Measurements from ENCODE around the gene BABAM2.
"Not testable (repeated sequence)": the region's sequence is repeated elsewhere in the genome, so short reads cannot be mapped to it uniquely, and the experiment has no call there.

BABAM2 gene

DNA sequence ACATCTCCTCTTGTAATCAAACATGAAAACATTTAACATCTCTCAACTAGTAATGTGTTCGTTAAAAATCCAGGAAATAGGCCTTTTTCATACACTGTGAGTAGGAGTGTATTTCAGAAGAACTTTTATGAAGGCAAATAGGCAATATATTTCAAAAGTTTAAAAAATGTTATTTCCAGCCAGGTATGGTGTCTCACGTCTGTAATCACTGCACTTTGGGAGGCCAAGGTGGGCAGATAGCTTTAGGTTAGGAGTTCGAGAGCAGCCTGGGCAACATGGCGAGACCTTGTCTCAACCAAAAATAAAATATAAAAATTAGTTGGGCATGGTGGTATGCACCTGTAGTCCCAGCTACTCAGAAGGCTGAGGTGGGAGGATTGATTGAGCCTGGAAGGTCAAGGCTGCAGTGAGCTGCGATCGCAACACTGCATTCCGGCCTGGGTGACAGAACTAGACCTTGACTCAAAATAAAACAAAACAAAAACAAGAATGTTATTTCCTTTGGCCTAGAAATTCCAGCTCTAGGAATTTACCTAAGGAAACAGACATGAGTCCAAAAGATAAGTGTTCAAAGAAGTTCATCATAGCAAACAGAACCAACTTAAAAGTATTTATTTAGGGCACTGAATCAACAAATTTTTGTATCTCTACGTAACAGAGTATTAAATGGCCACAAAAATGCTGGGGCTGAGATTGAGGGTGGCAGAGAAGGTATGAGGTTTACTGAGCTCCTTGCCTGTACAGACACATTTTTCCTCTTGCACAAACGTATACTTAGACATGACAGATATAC, 15.2 kb upstream of the BABAM2 start:
- DNase-seq (ENCODE audit: low read depth in 1 of 2, low spot score in 1 of 2) = no peak

- DNase-seq (ENCODE audit: low read depth in 1 of 2, low spot score in 1 of 2) = no peak
Observed at GRCh38 chr2:27878825-27879224, 11.7 kb upstream of the BABAM2 start.

- not testable (repeated sequence) for DNase-seq (ENCODE audit: low read depth in 1 of 2, low spot score in 1 of 2)
Observed at GRCh38 chr2:27881815-27882583, 8.5 kb upstream of the BABAM2 start.

GRCh38 chr2:27882584-27882922, 8.0 kb upstream of the BABAM2 start:
- not testable (repeated sequence) for DNase-seq (ENCODE audit: low read depth in 1 of 2, low spot score in 1 of 2)

DNA sequence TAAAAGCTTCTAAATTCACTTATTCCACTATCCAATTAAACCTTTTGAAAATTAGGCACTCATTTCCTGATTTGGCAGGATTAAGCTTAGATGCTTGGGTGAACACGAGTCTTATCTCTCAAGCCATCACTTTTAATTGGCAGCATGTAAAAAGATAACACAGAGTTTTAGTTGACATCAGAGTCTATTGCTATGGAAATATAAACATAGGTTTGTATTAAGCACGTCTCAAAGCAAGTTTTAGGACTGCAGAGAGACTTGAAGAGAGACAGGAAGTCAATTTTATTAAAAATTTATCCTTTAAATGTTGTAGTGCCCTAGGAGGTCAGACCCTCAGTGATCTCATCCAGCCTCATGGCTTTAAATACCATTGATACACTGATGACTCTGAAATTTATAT, 5.9 kb upstream of the BABAM2 start:
- DNase-seq (ENCODE audit: low read depth in 1 of 2, low spot score in 1 of 2) = no peak

DNA sequence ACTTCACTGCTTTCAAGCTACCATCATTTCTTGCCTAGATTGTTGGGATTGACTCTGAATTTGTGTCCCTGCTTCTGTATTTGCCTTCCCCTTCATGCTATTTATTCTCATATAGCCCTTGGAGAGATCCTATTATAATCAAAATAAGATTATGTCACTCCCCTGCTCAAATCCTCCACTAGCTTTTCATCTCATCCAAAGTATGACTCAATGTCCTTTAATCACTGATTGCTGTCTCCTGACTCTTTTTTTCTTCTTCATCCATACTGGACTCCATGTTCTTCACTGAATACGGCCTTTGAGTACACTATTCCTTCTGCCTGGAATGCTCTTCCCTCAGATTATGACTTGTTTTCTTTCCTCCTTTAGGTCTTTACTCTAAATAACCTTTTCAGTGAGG, 5.3 kb upstream of the BABAM2 start:
- no peak for DNase-seq (ENCODE audit: low read depth in 1 of 2, low spot score in 1 of 2)

DNA sequence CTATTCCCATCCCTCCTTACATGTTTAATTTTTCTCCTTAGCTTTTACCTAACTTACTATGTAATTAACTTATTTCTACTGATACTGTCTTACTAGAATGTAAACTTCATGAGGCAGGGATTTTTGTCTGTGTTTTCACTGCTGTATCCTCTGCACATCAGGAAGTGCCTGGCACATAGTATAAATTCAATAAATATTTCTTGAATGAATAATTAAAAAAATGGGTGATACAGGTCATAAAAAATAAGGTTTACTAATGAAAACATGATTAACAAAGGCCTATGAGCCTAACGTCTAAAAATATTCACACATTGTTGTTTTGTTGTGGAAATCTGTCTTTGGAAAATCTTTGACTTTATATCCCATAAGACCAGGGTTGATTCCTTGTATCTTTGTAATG, 4.9 kb upstream of the BABAM2 start:
- DNase-seq (ENCODE audit: low read depth in 1 of 2, low spot score in 1 of 2) = no peak

DNA sequence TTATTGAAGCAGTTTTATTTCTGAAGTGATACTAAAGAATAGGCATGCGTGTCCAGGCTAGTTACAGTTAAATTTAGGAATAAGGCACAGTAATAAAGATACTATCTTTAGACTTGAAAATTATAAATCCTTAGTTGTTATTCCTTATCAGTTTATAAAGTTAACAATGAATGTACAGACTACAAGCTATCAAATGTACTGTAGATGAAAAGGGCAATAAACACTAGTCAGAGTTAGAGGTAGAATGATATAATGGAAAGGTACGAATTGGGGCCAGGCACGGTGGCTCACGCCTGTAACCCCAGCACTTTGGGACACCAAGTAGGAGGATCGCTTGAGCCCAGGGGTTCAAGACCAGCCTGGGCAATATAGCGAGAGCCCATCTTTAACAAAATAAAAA, 4.2 kb upstream of the BABAM2 start:
- DNase-seq (ENCODE audit: low read depth in 1 of 2, low spot score in 1 of 2) = no peak

DNA sequence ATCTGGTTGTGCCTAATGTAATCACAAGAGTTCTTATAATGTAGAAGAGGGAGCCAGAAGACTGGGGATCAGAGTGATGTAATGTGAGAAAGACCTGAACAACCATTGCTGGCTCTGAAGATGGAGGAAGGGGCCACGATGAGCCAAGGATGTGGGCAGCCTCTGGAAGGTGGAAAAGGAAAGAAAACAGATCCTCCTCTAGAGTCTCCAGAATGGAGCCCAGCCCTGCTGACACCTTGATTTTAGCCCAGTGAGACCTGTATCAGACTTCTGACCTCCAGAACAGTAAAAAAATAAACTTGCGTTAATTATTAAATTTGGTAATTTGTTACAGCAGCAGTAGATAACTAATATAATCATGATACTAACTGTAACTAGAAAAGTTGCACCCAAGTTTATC, 3.4 kb upstream of the BABAM2 start:
- no peak for DNase-seq (ENCODE audit: low read depth in 1 of 2, low spot score in 1 of 2)

DNA sequence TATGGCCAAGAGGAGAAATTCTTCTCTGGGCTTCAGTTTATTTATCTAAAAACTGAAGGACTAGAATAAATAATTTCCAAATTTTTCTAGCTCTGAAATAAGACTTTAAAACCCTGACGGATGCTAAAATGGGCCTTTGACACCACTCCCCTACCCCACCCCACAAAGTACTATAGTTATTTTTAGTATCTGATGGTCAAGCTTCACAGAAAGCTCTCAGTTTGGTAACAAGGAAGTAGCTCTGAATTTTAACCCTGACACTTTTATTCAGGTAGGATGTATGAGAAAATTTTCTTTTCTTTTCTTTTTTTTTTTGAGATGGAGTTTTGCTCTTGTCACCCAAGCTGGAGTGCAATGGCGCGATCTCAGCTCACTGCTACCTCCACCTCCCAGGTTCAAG, 2.7 kb upstream of the BABAM2 start:
- DNase-seq (ENCODE audit: low read depth in 1 of 2, low spot score in 1 of 2) = no peak

- DNase-seq (ENCODE audit: low read depth in 1 of 2, low spot score in 1 of 2) = no peak
Observed at GRCh38 chr2:27888790-27889189, 1.7 kb upstream of the BABAM2 start.

DNA sequence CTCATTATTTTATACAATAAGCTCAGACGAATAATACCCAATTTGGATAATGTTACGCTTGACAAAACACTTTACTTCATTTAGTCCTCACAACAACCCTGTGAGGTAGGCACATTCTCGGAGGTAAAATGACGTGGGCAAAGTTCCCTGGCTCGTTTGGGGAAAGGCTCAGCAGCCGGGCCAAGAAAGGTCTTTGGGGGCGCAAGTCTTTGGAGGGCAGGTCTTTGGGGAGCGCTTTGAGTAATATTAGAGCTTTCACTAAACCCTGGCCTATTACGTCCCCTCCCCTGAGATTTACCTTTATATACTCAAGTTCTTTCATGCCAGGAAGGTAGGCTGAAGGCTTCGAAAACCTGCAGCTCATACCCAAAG, 769 bp upstream of the BABAM2 start:
- no peak for DNase-seq (ENCODE audit: low read depth in 1 of 2, low spot score in 1 of 2)

GRCh38 chr2:27890924-27891672, 569 bp downstream of the BABAM2 start:
- DNase-seq (ENCODE audit: low read depth in 1 of 2, low spot score in 1 of 2) = peak; percentile 77 to 83

GRCh38 chr2:27891673-27892105, 1.2 kb downstream of the BABAM2 start:
- DNase-seq (ENCODE audit: low read depth in 1 of 2, low spot score in 1 of 2) = no peak

GRCh38 chr2:27893006-27893405, 2.5 kb downstream of the BABAM2 start:
- peak in 1 of 2 donors; percentile 12 for DNase-seq (ENCODE audit: low read depth in 1 of 2, low spot score in 1 of 2)

DNA sequence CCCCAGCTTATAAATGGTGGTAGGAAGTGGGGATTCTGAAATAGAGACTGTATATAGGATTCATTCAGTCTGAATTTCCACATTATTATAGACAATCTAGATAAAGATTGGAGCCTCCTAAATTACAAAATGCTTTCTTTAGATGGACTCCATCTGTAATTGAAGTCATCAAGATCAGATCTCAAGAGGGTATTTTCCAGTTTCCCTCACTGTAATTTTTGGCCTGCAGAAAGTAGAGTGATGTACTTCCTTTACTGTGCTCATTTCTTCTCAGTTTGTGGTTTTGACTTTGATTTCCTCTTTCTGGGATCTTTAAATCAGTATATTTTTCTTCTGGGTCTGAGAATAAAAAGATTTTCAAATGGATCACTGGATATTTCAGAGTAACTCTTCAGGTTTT, 7.2 kb downstream of the BABAM2 start:
- DNase-seq (ENCODE audit: low read depth in 1 of 2, low spot score in 1 of 2) = no peak

- DNase-seq (ENCODE audit: low read depth in 1 of 2, low spot score in 1 of 2) = peak in 1 of 2 donors; percentile 17
Observed at GRCh38 chr2:27901234-27901633, 10.7 kb downstream of the BABAM2 start.

- DNase-seq (ENCODE audit: low read depth in 1 of 2, low spot score in 1 of 2) = no peak
Observed at GRCh38 chr2:27902098-27902497, 11.6 kb downstream of the BABAM2 start.

- no peak for DNase-seq (ENCODE audit: low read depth in 1 of 2, low spot score in 1 of 2)
Observed at GRCh38 chr2:27903018-27903417, 12.5 kb downstream of the BABAM2 start.

DNA sequence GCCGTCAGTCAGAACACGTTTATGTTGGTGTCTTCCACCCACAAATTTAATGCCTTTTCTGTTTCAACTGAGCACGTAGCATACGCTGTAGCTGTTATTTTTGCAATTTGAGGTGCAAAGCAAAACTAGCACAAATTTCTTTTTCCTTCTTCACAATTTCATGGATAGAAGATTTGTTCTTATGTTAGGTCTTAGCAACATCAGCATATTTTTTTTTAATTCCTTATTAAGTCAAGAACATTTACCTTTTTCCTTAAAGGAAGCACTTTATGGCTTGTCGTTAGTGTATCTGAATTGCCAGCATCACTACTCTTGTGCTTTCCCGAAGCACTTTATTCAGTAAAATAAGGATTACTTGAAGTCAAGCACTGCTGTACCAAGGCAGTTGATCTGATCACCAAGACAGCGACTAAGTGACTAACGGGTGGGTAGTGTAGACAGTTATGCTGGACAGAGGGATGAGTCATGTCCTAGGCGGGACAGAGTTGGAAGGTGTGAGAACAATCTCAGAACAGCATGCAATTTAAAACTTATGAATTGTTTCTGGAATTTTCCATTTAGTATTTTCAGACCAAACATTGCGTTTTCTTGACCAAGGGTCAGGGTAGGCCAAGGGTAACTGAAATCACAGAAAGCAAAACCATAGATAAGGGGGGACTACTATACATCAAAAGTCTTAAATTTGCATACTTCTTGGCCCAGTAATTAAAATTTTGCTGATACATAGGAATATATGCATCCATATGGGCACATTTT, 13.3 kb downstream of the BABAM2 start:
- no peak for DNase-seq (ENCODE audit: low read depth in 1 of 2, low spot score in 1 of 2)

DNA sequence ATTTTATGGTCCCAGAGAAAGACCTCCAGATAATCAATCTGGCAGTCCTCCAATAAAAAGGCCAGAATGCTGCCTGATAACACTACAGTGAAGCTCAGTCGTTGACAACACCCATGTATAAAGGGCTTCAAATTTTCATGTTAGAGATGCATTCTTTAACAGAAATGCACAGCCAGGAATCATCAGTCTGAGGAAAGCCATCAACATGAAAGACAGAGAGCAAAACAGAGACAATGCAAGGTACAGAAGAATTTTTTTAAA, 13.8 kb downstream of the BABAM2 start:
- no peak for DNase-seq (ENCODE audit: low read depth in 1 of 2, low spot score in 1 of 2)

GRCh38 chr2:27906074-27906473, 15.5 kb downstream of the BABAM2 start:
- DNase-seq (ENCODE audit: low read depth in 1 of 2, low spot score in 1 of 2) = no peak
